ENCODE measurements around the gene NKD2.
"Not testable (repeated sequence)": the region's sequence is repeated elsewhere in the genome, so short reads cannot be mapped to it uniquely, and the experiment has no call there.

Gene NKD2

DNA sequence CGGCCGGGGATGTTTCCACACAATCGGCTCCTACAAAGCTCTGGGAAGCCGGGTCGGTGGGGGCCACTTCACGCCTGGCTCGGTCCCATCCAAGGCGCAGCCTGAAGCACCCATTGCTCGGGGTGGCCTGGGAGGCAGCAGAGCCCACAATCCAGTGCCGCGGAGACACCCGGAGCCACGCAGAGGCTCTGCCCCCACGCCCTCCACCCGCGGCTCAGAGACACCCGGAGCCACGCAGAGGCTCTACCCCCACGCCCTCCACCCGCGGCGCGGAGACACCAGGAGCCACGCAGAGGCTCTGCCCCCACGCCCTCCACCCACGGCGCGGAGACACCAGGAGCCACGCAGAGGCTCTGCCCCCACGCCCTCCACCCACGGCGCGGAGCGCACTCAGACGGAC, 71.4 kb downstream of the NKD2 start:
- H3K27me3 Mint-ChIP-seq (ENCODE audit: low read depth, poor library complexity) = peaks cover 2% of the 10 kb centered on the region
- TF ChIP-seq, protein P1, sequence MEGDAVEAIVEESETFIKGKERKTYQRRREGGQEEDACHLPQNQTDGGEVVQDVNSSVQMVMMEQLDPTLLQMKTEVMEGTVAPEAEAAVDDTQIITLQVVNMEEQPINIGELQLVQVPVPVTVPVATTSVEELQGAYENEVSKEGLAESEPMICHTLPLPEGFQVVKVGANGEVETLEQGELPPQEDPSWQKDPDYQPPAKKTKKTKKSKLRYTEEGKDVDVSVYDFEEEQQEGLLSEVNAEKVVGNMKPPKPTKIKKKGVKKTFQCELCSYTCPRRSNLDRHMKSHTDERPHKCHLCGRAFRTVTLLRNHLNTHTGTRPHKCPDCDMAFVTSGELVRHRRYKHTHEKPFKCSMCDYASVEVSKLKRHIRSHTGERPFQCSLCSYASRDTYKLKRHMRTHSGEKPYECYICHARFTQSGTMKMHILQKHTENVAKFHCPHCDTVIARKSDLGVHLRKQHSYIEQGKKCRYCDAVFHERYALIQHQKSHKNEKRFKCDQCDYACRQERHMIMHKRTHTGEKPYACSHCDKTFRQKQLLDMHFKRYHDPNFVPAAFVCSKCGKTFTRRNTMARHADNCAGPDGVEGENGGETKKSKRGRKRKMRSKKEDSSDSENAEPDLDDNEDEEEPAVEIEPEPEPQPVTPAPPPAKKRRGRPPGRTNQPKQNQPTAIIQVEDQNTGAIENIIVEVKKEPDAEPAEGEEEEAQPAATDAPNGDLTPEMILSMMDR (IDR thresholded peaks at IDR 0.05) = no peak
- H3K4me1 Mint-ChIP-seq = peaks cover 12% of the 10 kb centered on the region
- no peak for DNase-seq
- H3K9me3 Mint-ChIP-seq = no peaks in the 10 kb centered on the region
- peaks cover 17% of the 10 kb centered on the region for H3K36me3 Mint-ChIP-seq (ENCODE audit: low read depth)
- no peak overlapping the region for H3K27ac Mint-ChIP-seq
- H3K4me3 Mint-ChIP-seq = no peak overlapping the region

DNA sequence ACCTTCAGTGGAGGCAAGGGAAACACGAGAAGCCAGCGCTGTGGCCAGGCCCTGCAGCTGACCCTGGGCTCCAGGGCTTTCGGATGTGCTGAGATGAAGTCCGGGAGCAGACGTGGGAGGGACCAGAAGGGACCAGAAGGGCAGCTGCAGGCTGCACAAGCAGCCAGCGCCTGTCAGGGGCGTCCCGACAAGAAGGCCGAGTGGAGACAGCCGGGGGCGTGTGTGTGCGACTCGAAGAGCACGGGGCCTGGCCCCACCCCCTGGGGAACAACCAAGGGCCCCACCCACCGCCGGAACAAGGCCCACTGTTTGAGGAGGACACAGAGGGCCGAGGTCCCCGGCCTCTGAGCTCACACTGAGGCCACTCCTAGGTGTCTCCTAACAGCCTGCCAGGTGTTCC, 71.8 kb downstream of the NKD2 start:
- Mint-ChIP-seq H3K36me3 (ENCODE audit: low read depth) (peaks cover 17% of the 10 kb centered on the region), H3K9me3 (no peaks in the 10 kb centered on the region), H3K27me3 (ENCODE audit: low read depth, poor library complexity) (peaks cover 2% of the 10 kb centered on the region), H3K4me1 (peaks cover 12% of the 10 kb centered on the region), H3K27ac (peak overlapping the region; percentile 97), H3K4me3 (no peak overlapping the region)
- DNase-seq = no peak
- TF ChIP-seq, protein P1 (IDR thresholded peaks at IDR 0.05) = no peak

DNA sequence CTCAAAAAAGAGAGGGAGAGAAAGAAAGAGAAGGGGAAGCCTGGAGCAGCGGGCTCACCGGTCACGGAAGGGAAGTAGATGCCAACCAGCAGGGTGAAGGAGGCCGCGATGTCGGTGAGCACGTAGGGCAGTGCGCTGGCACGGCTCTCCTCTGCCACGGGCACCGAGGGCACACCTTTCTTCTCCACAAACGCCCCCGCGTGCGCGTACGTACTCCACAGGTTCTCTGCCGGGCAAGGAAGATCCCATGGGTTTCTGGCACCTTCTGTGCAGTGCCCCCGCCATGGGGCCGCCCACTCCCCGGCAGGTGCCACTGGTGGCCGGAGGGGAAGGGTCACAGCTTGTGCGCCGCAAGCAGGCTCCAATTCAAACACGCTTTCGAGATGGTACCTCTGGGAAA, 72.9 kb downstream of the NKD2 start:
- TF ChIP-seq, protein P1 (IDR thresholded peaks at IDR 0.05) = no peak
- H3K36me3 Mint-ChIP-seq (ENCODE audit: low read depth) = peaks cover 17% of the 10 kb centered on the region
- no peaks in the 10 kb centered on the region for H3K9me3 Mint-ChIP-seq
- DNase-seq = no peak
- H3K27ac Mint-ChIP-seq = peak overlapping the region; percentile 97
- no peaks in the 10 kb centered on the region for H3K27me3 Mint-ChIP-seq (ENCODE audit: low read depth, poor library complexity)
- no peak overlapping the region for H3K4me3 Mint-ChIP-seq
- H3K4me1 Mint-ChIP-seq = peaks cover 12% of the 10 kb centered on the region

DNA sequence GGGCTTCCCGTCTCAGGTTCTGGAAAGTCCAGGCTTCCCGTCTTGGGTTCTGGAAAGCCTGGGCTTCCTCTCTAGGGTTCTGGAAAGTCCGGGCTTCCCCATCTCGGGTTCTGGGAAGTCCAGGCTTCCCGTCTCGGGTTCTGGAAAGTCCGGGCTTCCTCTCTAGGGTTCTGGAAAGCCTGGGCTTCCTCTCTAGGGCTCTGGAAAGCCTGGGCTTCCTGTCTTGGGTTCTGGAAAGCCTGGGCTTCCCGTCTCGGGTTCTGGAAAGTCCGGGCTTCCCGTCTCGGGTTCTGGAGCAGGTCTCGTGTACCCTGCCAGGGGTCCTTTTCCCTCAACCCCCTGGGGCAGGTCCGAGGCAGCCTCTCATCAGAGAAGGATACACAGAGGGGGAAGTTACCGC, 74.4 kb downstream of the NKD2 start:
- H3K9me3 Mint-ChIP-seq; H3K4me3 Mint-ChIP-seq; DNase-seq; H3K27me3 Mint-ChIP-seq (ENCODE audit: low read depth, poor library complexity): not testable (repeated sequence)
- peaks cover 12% of the 10 kb centered on the region for H3K4me1 Mint-ChIP-seq
- H3K27ac Mint-ChIP-seq = peak overlapping the region; percentile 81
- peaks cover 17% of the 10 kb centered on the region for H3K36me3 Mint-ChIP-seq (ENCODE audit: low read depth)

DNA sequence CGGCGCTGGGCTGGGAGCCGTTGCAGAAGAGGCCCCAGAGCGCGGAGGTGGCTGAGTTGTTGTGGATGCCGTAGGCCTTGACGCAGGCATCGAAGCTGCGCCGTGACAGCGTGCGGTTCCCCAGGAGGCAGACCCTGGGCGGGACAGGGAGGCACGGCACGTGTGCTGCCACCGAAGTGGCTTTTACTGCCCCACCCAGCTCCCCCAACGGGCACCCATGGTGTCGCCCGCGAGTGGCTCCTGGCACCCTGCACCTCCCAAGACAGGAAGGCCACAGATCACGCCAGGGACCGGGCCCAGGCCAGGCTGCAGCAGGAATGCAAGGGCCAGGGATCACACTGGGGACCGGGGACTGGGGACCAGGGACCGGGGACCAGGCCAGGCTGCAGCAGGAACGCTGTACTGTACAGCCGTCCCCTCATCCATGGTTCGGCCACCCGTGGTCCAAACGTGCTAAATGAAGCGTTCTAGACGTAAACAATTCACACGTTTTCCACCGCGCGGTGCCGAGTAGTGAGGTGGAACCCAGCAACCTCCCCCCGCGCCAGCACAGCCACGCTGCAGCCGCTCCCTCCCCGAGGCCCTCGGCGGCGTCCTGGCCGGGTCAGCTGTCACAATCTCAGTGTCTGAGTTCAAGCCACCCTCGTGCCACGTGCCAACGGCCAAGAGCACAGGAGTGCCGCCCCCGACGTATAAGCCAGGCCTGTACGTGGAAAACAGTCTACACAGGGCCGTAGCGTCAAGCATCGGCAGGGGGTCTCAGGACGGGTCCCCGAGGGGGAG, 75.4 kb downstream of the NKD2 start:
- DNase-seq = no peak
- Mint-ChIP-seq H3K27ac (no peak overlapping the region), H3K4me3 (no peak overlapping the region), H3K9me3 (no peaks in the 10 kb centered on the region), H3K36me3 (ENCODE audit: low read depth) (peaks cover 14% of the 10 kb centered on the region), H3K4me1 (peaks cover 12% of the 10 kb centered on the region), H3K27me3 (ENCODE audit: low read depth, poor library complexity) (no peaks in the 10 kb centered on the region)
- TF ChIP-seq, protein P1 (IDR thresholded peaks at IDR 0.05) = no peak

DNA sequence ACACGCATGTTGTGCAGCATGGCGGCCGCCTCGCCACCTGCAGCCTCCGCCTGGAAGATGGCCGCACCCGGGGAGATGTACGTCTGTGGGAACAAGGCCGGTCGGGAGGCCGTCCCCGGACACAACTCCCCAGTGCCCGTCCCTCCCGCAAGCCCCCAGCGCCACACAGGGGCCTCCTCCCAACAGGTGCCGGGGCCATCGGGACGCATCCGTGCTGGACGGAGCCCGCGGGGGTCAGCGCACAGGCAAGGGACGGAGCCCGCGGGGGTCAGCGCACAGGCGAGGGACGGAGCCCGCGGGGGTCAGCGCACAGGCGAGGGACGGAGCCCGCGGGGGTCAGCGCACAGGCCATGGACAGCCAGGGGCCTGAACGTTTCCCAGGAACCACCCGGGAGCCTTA, 76.8 kb downstream of the NKD2 start:
- Mint-ChIP-seq H3K4me1 (peaks cover 24% of the 10 kb centered on the region), H3K27ac (no peak overlapping the region), H3K9me3 (no peaks in the 10 kb centered on the region), H3K27me3 (ENCODE audit: low read depth, poor library complexity) (peaks cover 3% of the 10 kb centered on the region), H3K36me3 (ENCODE audit: low read depth) (peaks cover 14% of the 10 kb centered on the region), H3K4me3 (no peak overlapping the region)
- TF ChIP-seq, protein P1 (IDR thresholded peaks at IDR 0.05) = no peak
- DNase-seq = no peak
